Measurements from ENCODE around the gene NUDT3. TPM values are rescaled to one million over a fixed set of nuclear protein-coding genes. Genes with fewer than 3 reads are reported as not detected.
A peak's percentile ranks its signal among the peaks of the same experiment; 100 is the strongest.
"Not testable (repeated sequence)": the region's sequence is repeated elsewhere in the genome, so short reads cannot be mapped to it uniquely, and the experiment has no call there.

The NUDT3 gene
- 10 to 100 TPM; 18.9 to 32.8 (median 24.2) TPM for polyA plus RNA-seq (ENCODE audit: insufficient read length in 10 of 10)
- long read RNA-seq, donor 1, full-length matches to known transcripts, result 34 of 34 reads
- long read RNA-seq, donor 1, partial matches to known transcripts, result 0 of 34 reads
- long read RNA-seq, donor 1, other reads (novel, unspliced or antisense), result 0 of 34 reads
- long read RNA-seq, donor 2, full-length matches to known transcripts, result 40 of 40 reads
- long read RNA-seq, donor 2, partial matches to known transcripts, result 0 of 40 reads
- long read RNA-seq, donor 2, other reads (novel, unspliced or antisense), result 0 of 40 reads
- long read RNA-seq, donor 3, result 0 reads
- long read RNA-seq, donor 4, full-length matches to known transcripts, result 35 of 41 reads
- long read RNA-seq, donor 4, partial matches to known transcripts, result 6 of 41 reads
- long read RNA-seq, donor 4, other reads (novel, unspliced or antisense), result 0 of 41 reads
- long read RNA-seq, donor 5, full-length matches to known transcripts, result 47 of 63 reads
- long read RNA-seq, donor 5, partial matches to known transcripts, result 16 of 63 reads
- long read RNA-seq, donor 5, other reads (novel, unspliced or antisense), result 0 of 63 reads
- long read RNA-seq, donor 6, full-length matches to known transcripts, result 42 of 51 reads
- long read RNA-seq, donor 6, partial matches to known transcripts, result 9 of 51 reads
- long read RNA-seq, donor 6, other reads (novel, unspliced or antisense), result 0 of 51 reads
- long read RNA-seq, donor 7, full-length matches to known transcripts, result 35 of 35 reads
- long read RNA-seq, donor 7, partial matches to known transcripts, result 0 of 35 reads
- long read RNA-seq, donor 7, other reads (novel, unspliced or antisense), result 0 of 35 reads
- long read RNA-seq, donor 8, full-length matches to known transcripts, result 25 of 25 reads
- long read RNA-seq, donor 8, partial matches to known transcripts, result 0 of 25 reads
- long read RNA-seq, donor 8, other reads (novel, unspliced or antisense), result 0 of 25 reads
- long read RNA-seq, donor 9, full-length matches to known transcripts, result 11 of 11 reads
- long read RNA-seq, donor 9, partial matches to known transcripts, result 0 of 11 reads
- long read RNA-seq, donor 9, other reads (novel, unspliced or antisense), result 0 of 11 reads

GRCh38 chr6:34392497-34393190, at the start of gene NUDT3:
TSS of gene NUDT3 (minus strand) at chr6:34392669. CDS start at chr6:34392362, 307 bp downstream.
- DNase-seq, result peak; percentile 95 to 100 (median 100)

GRCh38 chr6:34441526-34441925, 49.1 kb upstream of the NUDT3 start:
- DNase-seq, result no peak

- DNase-seq, result no peak
Observed at GRCh38 chr6:34439442-34439841, 47.0 kb upstream of the NUDT3 start.

- no peak for DNase-seq
Observed at GRCh38 chr6:34438705-34439104, 46.2 kb upstream of the NUDT3 start.

- no peak for DNase-seq
Observed at GRCh38 chr6:34437644-34437970, 45.1 kb upstream of the NUDT3 start.

- no peak for DNase-seq
Observed at GRCh38 chr6:34436803-34437643, 44.6 kb upstream of the NUDT3 start.

GRCh38 chr6:34435916-34436315, 43.4 kb upstream of the NUDT3 start:
- DNase-seq, result no peak

GRCh38 chr6:34425498-34426410, 33.3 kb upstream of the NUDT3 start, which contains the start of gene RPS10:
TSS of gene RPS10 (minus strand) at chr6:34426069. CDS start at chr6:34425221, 848 bp downstream.
- peak; percentile 93 to 97 (median 95) for DNase-seq

GRCh38 chr6:34425132-34425497, 32.6 kb upstream of the NUDT3 start:
- DNase-seq, result no peak

GRCh38 chr6:34424200-34425131, 32.0 kb upstream of the NUDT3 start:
- no peak for DNase-seq

- no peak for DNase-seq
Observed at GRCh38 chr6:34423254-34423653, 30.8 kb upstream of the NUDT3 start.

GRCh38 chr6:34418367-34418766, 25.9 kb upstream of the NUDT3 start:
- no peak for DNase-seq

GRCh38 chr6:34416877-34417371, 24.5 kb upstream of the NUDT3 start:
- no peak for DNase-seq

- DNase-seq, result peak; percentile 61 to 89 (median 76)
Observed at GRCh38 chr6:34414999-34415858, 22.8 kb upstream of the NUDT3 start.

GRCh38 chr6:34412643-34413214, 20.3 kb upstream of the NUDT3 start:
- DNase-seq, result no peak

GRCh38 chr6:34412016-34412415, 19.5 kb upstream of the NUDT3 start:
- no peak for DNase-seq

GRCh38 chr6:34407915-34408314, 15.4 kb upstream of the NUDT3 start:
- DNase-seq, result not testable (repeated sequence)

All from muscle of back (tissue), 13 donors.